LNCaP clone FGC (cell line): ENCODE data around the gene SLC8A3.
A peak's percentile ranks its signal among the peaks of the same experiment; 100 is the strongest.

Experiments used
- DNase-seq: peaks from one replicate; pipeline ENCODE4 v3.0.0-alpha.2; 2011; ENCODE audit warnings: low read depth
- H3K4me3 ChIP-seq: 2 replicates; pipeline ENCODE4 v1.5.1; 2011; ENCODE audit warnings: mild to moderate bottlenecking, low read depth, low read length, control low read depth
- CTCF ChIP-seq: IDR thresholded peaks from 2 replicates; pipeline ENCODE4 v1.5.1; 2012; ENCODE audit warnings: mild to moderate bottlenecking; ENCODE audit not compliant: control insufficient read depth, insufficient read depth; ENCODE audit errors: extremely low read depth

The SLC8A3 gene

GRCh38 chr14:70033561-70033960 lies 155.2 kb downstream of the SLC8A3 start:
- H3K4me3 ChIP-seq = no peak overlapping the region
- no peak for DNase-seq
- TF ChIP-seq CTCF = no peak

DNA sequence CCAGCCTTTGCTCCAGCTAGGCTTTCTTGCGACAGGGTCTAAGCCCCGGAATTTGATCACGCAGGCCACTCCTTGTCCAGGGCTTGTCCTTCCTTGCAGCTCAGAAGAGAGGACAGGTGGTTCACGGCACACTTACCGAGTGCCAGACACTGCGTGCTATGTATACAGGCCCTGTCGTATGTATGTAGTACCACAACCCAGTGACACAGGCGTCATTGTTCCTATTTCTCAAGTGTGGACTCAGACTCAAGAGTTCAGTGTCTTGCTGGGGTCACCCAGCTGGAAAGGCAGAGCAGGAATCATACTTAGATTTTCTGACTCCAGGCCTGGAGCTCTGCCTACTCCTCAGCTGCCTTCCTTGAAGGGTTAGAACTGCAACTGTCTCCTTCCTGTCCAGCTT lies 155.6 kb downstream of the SLC8A3 start:
- TF ChIP-seq CTCF = no peak
- H3K4me3 ChIP-seq = no peak overlapping the region
- DNase-seq = no peak

DNA sequence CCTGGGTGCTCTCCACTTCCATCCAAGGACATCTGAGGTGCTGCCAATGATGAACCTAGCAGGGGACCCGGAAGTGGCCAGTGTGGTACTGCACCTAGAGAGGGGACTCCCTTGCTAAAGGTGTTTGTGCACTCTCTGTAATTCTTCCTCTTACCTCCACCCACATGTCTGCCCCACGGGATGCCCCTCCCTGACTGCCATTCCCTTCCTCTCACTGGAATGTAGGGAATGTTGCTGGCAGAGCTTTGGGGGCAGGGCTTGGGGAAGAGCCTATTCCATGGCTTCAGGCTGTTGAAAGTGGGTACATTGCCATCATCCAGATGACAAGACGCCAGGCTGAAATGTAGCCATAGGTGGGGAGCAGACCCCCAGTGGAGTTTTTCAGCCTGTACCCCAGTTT lies 156.3 kb downstream of the SLC8A3 start:
- DNase-seq = no peak
- no peak for TF ChIP-seq CTCF
- no peak overlapping the region for H3K4me3 ChIP-seq

DNA sequence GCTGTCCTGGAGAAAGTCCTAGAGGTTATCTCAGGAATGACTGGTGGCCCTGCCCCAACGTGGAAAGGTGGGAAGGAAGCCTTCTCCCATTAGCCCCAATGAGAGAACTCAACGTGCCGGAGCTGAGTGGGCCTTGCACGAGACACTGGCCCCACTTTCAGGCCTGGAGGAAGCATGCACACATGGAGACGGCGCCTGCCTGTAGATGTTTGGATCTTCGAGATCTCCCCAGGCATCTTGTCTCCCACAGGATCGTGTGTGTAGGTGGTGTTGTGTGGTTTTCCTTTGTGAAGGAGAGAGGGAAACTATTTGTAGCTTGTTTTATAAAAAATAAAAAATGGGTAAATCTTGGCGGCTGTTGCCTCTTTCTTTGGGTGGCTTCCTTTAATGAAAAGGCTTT lies 156.7 kb downstream of the SLC8A3 start:
- no peak overlapping the region for H3K4me3 ChIP-seq
- TF ChIP-seq CTCF = no peak
- DNase-seq = no peak

DNA sequence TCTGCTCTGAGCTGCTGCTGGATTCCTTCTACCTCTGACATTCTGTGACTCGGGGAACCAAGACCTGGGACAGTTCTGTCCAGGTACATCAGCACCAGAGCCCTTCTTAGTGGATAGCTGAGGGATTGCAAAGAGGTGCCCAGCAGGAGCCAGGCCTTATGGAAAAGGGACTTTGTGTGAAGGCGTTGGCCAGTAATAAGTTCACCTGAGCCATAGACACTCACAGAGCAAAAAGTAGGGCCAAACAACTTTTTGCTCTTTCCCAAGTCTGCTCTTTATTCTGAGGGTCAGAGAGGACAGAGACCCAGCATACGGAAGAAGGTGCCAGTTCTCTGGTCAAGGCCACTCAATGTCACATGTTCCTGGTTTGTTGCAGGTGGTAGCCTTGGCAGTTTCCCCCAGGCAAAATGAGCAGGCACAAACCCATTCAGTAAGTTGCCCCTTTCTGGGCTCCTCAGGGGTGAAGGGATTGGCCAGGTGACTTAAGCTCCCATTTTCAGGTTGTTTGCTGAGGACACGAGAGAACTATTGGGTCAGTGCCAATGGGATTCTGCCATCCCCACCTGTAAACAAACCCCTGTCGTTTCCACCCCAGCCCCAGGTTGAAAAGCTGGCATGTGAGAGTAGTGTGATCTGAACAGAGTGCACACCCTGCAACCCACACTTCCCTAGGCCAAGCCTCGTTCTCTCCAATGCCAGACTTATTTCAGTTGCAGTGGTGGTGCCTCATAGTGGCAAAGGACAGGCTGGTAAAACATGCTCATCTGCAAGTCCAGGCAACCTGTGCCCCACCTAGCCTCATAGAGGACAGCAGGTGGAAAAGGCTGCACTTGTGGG lies 159.2 kb downstream of the SLC8A3 start:
- H3K4me3 ChIP-seq = no peak overlapping the region
- no peak for DNase-seq
- TF ChIP-seq CTCF = no peak

- DNase-seq = no peak
- TF ChIP-seq CTCF = peak; percentile 95
- no peak overlapping the region for H3K4me3 ChIP-seq
Measured at GRCh38 chr14:70027785-70028428, 160.8 kb downstream of the SLC8A3 start.
